ENCODE results near the gene FGD5.

The FGD5 gene

DNA sequence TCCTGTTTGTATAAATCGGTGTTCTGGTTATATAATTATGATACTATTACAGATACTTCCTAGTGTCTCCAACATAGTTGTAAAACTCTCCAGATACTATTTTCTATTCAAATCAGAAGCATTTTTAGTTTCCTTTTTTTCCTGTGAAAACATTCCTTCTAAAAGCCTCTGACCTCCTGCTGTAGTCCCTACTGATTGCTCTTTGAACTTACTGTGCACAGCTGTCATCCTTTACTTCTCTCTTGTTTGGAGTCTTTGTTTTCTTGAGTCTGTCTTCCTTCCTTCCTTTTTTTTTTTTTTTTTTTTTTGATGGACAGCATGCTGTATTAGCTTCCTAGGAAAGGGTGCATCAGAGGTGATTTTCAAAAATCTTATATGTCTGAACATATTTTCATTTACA is 157.6 kb downstream of the FGD5 start:
- DNase-seq (ENCODE audit: low read depth, low spot score) = no peak

- no peak for DNase-seq (ENCODE audit: low read depth, low spot score)
These were observed 161.9 kb downstream of the FGD5 start for GRCh38 chr3:14980689-14981088.
